Activated T-helper 1 cell treated with anti-CD3 and anti-CD28 coated beads, Interleukin-12 subunit alpha, Interleukin-12 subunit beta, Interleukin-2, Interleukin-4 antibody, amounts not matched to agents 30 ng/mL and 10 ng/mL and 1 ng/mL, durations not matched to agents 14 hours and 24 hours and 36 hours (primary cell): ENCODE data around the gene DNAJB7. TPM values are rescaled to one million over a fixed set of nuclear protein-coding genes. Genes with fewer than 3 reads are reported as not detected.
"Not testable (repeated sequence)": the region's sequence is repeated elsewhere in the genome, so short reads cannot be mapped to it uniquely, and the experiment has no call there.

Source experiments
- DNase-seq: peaks from one replicate; pipeline ENCODE4 v3.0.0; 2021; ENCODE audit warnings: low spot score
- H3K27ac Mint-ChIP-seq: one replicate; pipeline ENCODE4 v1.8.0; 2021; ENCODE audit warnings: mild to moderate bottlenecking, mixed read lengths
- H3K27me3 Mint-ChIP-seq: one replicate; pipeline ENCODE4 v1.8.0; 2022; ENCODE audit warnings: mild to moderate bottlenecking, moderate library complexity, mixed read lengths; ENCODE audit not compliant: insufficient read depth
- H3K36me3 Mint-ChIP-seq: one replicate; pipeline ENCODE4 v1.8.0; 2021; ENCODE audit warnings: low read depth, mixed read lengths
- H3K4me1 Mint-ChIP-seq: one replicate; pipeline ENCODE4 v1.8.0; 2021; ENCODE audit warnings: low read depth, mixed read lengths
- H3K4me3 Mint-ChIP-seq: one replicate; pipeline ENCODE4 v1.8.0; 2021; ENCODE audit warnings: mild to moderate bottlenecking, moderate library complexity, mixed read lengths
- H3K9me3 Mint-ChIP-seq: one replicate; pipeline ENCODE4 v1.8.0; 2021; ENCODE audit warnings: mixed read lengths
- intact Hi-C: fragments of 100-400 bp; cut with micrococcal nuclease; formaldehyde crosslinking; loops from one replicate; pipeline ENCODE4 v1.15.1; 2024
- total RNA-seq: library from RNA; stranded (reverse); gene quantifications from 2 replicates; pipeline ENCODE4 v1.2.3, GENCODE V29; 2022

Gene DNAJB7
- total RNA-seq, result not detected in 2 replicates

DNA sequence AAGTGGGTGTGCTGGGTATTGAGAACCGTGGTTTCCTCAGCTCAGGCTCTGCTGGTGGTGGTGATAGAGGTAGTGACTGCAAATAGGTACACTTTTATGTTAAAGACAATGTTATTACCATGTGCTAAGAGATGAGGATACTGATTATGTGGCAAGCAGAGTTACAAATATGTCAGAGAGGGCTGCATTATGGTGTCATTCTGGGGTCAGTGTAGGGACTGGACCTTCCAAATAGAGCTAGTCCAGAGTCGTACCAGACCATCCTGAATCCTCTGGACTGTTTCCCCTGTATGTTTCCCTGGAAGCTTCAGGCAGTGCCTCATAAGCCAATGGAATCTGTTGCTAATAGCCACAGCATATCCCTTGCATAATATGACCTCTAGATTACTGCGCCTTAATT lies at the start of gene DNAJB7:
Gene DNAJB7, minus strand, starts transcription at position 101 of the 400 bp plus-strand sequence. CDS start 119 bp downstream, outside the sequence.
- no peak within 1 kb of the TSS for H3K27ac Mint-ChIP-seq
- H3K27me3 Mint-ChIP-seq, result no peaks in the 10 kb centered on the region
- no peak for DNase-seq
- intact Hi-C loops, result no loop called here
- no peaks in the 10 kb centered on the region for H3K9me3 Mint-ChIP-seq
- H3K36me3 Mint-ChIP-seq, result peaks cover 7% of the 10 kb centered on the region
- peaks cover 13% of the 10 kb centered on the region for H3K4me1 Mint-ChIP-seq
- H3K4me3 Mint-ChIP-seq, result no peak within 1 kb of the TSS

DNA sequence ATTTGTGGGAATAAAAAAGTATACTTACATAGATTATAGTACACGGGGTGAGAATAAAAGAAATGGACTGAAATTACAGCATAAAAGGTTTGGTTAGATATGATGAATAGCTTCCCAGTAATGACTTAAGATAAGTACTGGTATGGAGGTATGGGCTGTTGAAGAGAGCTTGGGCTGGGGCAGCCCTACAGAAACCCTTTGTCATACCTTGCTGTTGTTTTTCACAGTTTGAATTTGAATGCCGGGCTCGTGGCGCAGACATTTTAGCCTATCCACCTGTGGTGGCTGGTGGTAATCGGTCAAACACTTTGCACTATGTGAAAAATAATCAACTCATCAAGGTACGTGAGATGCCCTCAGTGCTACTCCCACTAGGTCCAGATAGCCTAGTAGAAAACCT lies 47.0 kb upstream of the DNAJB7 start:
- no peaks in the 10 kb centered on the region for H3K9me3 Mint-ChIP-seq
- H3K36me3 Mint-ChIP-seq, result peaks cover 3% of the 10 kb centered on the region
- no peaks in the 10 kb centered on the region for H3K27me3 Mint-ChIP-seq
- DNase-seq, result no peak
- no peak overlapping the region for H3K4me3 Mint-ChIP-seq
- H3K4me1 Mint-ChIP-seq, result no peaks in the 10 kb centered on the region
- no peak overlapping the region for H3K27ac Mint-ChIP-seq
- intact Hi-C loops, result no loop called here

DNA sequence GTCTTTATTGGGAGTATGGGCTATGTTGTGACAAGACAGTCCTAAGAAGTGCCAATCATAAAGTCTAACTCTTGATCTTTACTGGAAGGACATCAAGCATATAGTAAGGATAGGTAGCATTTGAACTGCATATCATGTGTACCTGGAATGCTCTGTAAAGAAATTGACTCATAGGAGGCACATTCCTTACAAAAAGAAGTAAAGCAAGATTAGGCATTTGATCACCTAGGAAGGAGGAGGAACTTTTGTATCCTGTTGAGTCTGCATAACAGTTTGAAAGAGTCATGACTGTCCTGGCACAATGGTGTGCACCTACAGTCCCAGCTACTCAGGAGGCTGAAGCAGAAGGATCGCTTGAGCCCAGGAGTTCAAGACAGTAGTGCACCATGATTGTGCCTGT lies 42.2 kb upstream of the DNAJB7 start:
- no peaks in the 10 kb centered on the region for H3K9me3 Mint-ChIP-seq
- intact Hi-C loops, result no loop called here
- H3K27ac Mint-ChIP-seq, result no peak overlapping the region
- no peak overlapping the region for H3K4me3 Mint-ChIP-seq
- H3K27me3 Mint-ChIP-seq, result no peaks in the 10 kb centered on the region
- H3K4me1 Mint-ChIP-seq, result peaks cover 4% of the 10 kb centered on the region
- no peak for DNase-seq
- peaks cover 3% of the 10 kb centered on the region for H3K36me3 Mint-ChIP-seq

DNA sequence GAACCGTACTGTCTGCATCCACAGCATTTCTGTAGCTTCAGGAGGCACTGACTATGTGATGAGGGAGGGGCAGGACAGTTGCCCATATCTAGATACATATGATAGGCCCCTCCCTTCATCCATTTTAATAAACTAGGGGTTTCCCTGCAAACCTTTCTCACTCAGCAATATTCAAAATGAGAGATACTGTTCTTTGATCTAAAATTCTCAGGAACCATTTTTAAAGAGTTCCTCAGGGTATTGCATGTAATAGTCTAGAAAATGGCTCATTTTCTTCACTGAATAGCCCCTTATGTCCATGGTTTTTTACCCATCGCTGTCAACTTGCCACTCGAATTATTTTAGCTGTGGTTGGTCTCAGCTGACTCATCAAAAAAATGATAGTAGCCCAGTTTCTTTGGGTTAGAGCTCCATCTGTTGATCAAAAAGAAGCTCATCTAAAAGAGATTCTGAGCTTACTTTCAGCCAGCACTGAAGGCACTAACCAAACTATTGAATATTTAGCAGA lies 37.0 kb upstream of the DNAJB7 start:
- Mint-ChIP-seq H3K4me3 (no peak overlapping the region), H3K36me3 (no peaks in the 10 kb centered on the region), H3K27me3 (no peaks in the 10 kb centered on the region), H3K9me3 (no peaks in the 10 kb centered on the region), H3K27ac (no peak overlapping the region), H3K4me1 (peaks cover 10% of the 10 kb centered on the region)
- intact Hi-C loops, result loop anchor here (1.0 to 10.0 kb wide), 8 partner anchors 43 to 462 kb away; partner anchors contain the start of genes SLC25A17 and ST13
- peak; percentile 8 for DNase-seq

DNA sequence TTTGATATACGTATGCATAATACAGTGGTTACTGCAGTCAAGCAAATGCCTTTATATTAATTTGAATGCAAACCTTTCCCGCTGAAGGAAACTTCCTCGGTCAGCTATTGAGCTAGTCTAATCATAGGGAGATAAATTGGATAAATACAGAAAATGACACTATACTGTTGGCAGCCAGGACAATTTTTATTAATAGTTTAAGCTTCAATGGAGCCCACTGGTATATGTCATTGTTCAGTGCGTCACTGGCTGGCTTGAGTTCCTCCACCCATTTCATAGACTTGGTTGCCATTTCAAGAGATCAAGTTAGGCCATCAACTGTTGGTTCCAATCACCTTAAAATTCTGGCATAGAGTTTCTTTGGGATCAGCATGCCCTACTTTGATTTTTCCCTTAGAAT lies 32.5 kb upstream of the DNAJB7 start:
- no peak overlapping the region for H3K4me3 Mint-ChIP-seq
- no peaks in the 10 kb centered on the region for H3K9me3 Mint-ChIP-seq
- H3K4me1 Mint-ChIP-seq, result peaks cover 10% of the 10 kb centered on the region
- H3K27me3 Mint-ChIP-seq, result no peaks in the 10 kb centered on the region
- no peak for DNase-seq
- peaks cover under 1% of the 10 kb centered on the region for H3K36me3 Mint-ChIP-seq
- H3K27ac Mint-ChIP-seq, result no peak overlapping the region
- intact Hi-C loops, result loop anchor here (10.0 kb wide), 2 partner anchors 380 to 430 kb away; no protein-coding TSS in a partner anchor

DNA sequence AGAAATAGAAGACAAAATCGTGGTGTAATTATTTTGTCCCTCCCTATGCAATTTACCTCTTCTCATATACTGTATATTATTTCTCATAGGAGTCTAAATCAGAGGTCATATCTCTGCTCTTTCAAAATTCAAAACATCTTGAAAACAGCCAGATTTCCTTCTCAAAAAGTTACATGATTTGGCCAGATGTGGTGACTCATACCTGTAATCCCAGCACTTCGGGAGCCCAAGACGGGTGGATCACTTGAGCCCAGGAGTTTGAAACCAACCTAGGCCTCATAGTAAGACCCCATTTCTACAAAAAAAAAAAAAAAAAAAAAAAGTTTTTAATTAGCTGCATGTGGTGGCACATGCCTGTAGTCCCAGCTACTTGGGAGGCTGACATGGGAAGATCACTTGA lies 29.0 kb upstream of the DNAJB7 start:
- peaks cover 6% of the 10 kb centered on the region for H3K4me1 Mint-ChIP-seq
- H3K9me3 Mint-ChIP-seq, result no peaks in the 10 kb centered on the region
- peaks cover 8% of the 10 kb centered on the region for H3K36me3 Mint-ChIP-seq
- DNase-seq, result no peak
- H3K27me3 Mint-ChIP-seq, result no peaks in the 10 kb centered on the region
- no peak overlapping the region for H3K27ac Mint-ChIP-seq
- intact Hi-C loops, result loop anchor here (10.0 kb wide), 2 partner anchors 376 to 426 kb away; no protein-coding TSS in a partner anchor
- no peak overlapping the region for H3K4me3 Mint-ChIP-seq

DNA sequence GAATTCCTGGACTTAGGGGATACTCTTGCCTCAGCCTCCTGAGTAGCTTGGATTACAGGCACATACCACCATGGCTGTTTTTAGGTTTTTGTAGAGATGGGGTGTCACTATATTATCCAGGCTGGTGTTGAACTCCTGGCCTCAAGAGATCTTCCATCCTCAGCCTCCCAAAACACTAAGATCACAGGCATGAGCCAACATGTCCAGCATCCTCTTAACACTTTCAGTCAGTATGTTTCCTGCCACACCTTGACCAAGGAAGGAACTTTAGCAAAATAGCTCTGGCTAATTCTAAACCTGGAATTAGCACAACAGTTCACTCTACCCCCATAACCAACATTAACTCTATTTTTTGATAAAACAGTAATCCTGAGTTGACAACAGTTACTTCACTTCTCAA lies 27.2 kb upstream of the DNAJB7 start:
- Mint-ChIP-seq H3K4me3 (no peak overlapping the region), H3K27ac (no peak overlapping the region), H3K27me3 (no peaks in the 10 kb centered on the region), H3K36me3 (peaks cover 8% of the 10 kb centered on the region), H3K4me1 (peaks cover 6% of the 10 kb centered on the region), H3K9me3 (no peaks in the 10 kb centered on the region)
- intact Hi-C loops, result no loop called here
- no peak for DNase-seq

DNA sequence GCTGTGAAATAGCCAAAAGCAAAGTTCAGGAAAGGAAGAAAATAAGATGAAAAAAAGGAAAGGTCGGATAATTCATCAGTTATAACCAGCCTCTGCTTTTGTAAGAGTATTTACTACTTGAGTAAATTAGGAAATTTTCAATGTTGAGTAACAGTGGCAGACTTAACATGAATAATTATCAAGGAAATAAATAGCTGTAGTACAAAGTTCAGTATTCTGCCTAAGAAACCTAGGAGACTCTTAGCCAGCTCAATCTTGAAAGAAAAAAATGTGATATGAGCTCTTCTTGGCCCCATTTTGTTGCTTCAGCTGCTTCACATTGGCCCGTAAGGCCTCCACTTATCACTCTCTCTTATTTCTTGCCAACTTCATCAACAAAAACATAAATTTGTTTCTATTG lies 17.0 kb upstream of the DNAJB7 start:
- Mint-ChIP-seq H3K27me3 (no peaks in the 10 kb centered on the region), H3K4me1 (no peaks in the 10 kb centered on the region), H3K27ac (no peak overlapping the region), H3K36me3 (peaks cover 6% of the 10 kb centered on the region), H3K4me3 (no peak overlapping the region), H3K9me3 (no peaks in the 10 kb centered on the region)
- intact Hi-C loops, result no loop called here
- no peak for DNase-seq

DNA sequence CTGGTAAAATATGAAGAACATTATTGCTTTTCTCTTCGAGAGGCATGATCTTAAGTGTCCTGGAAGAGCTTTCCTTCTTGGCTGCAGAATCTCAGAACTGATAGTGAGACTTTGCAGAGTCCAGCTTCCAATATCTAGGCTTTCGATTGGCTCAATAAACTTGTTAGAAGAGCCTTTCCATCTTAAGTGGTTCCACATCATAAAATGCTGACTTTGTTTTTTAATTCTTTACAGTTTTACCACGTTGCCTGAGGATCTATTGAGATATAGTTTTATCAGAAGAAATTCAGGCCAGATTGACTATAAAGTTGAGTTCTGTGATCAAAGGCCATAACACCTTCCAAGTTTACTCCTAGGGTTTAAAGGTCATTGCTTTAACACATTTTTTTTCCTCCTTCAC lies 15.6 kb upstream of the DNAJB7 start:
- intact Hi-C loops, result no loop called here
- Mint-ChIP-seq H3K36me3 (peaks cover 6% of the 10 kb centered on the region), H3K27ac (no peak overlapping the region), H3K4me3 (no peak overlapping the region), H3K27me3 (no peaks in the 10 kb centered on the region), H3K4me1 (no peaks in the 10 kb centered on the region), H3K9me3 (no peaks in the 10 kb centered on the region)
- DNase-seq, result no peak

DNA sequence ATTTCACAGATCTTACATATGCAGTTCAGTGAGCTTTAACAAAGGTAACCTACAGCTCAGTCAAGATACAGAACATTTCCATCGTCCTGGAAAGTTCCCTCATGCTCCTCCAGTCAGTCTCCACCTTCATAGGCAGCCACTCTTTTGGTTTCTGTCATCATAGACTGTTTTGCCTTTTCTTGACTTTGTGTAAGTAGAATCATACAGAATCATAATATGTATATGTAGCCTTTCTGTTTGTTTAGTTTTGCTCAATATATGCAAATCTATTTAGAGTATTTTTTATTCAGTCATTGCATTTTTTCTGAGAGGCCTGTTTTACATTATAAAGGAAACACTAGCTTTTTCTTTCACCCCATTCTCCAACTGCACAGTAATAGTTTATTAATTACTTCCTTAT lies 15.0 kb upstream of the DNAJB7 start:
- no peaks in the 10 kb centered on the region for H3K9me3 Mint-ChIP-seq
- H3K4me3 Mint-ChIP-seq, result no peak overlapping the region
- no peak for DNase-seq
- H3K36me3 Mint-ChIP-seq, result peaks cover 4% of the 10 kb centered on the region
- no peaks in the 10 kb centered on the region for H3K27me3 Mint-ChIP-seq
- intact Hi-C loops, result no loop called here
- H3K4me1 Mint-ChIP-seq, result no peaks in the 10 kb centered on the region
- no peak overlapping the region for H3K27ac Mint-ChIP-seq

DNA sequence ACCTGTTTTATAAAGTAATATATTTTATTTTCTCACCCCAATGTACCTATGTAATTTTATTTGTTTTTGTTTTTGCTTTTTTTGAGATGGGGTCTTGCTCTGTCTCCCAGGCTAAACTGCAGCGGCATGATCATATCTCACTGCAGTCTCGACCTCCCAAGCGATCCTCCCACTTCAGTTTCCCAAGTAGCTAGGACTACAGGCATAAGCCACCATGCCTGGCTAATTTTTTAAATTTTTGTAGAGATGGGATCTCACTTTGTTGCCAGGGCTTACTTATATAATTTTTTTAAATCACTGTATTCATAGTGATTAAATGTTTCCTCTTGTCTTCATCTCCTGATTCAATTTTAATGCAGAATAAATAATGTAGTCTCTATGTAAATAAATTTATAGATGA lies 13.2 kb upstream of the DNAJB7 start:
- no peak for DNase-seq
- Mint-ChIP-seq H3K4me1 (no peaks in the 10 kb centered on the region), H3K36me3 (no peaks in the 10 kb centered on the region), H3K4me3 (no peak overlapping the region), H3K9me3 (no peaks in the 10 kb centered on the region), H3K27me3 (no peaks in the 10 kb centered on the region), H3K27ac (no peak overlapping the region)
- intact Hi-C loops, result no loop called here

DNA sequence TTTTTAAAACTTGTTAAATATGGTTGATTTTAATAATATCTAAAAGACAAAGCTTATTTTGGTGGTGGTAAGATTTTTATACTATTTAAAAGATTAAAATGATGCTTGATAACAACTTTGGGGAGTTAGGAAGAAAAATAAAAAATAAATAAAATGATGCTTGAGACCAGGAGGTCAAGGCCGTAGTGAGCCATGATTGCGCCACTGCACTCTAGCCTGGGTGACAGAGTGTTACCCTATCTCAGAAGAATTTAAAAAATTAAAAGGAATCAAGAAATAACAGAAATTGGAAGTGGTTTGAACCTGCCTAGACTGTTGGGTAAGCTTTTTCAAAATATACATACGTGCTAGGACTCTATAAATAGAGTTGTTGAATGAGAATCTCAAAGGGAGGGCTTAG lies 12.1 kb upstream of the DNAJB7 start:
- DNase-seq, result no peak
- H3K36me3 Mint-ChIP-seq, result no peaks in the 10 kb centered on the region
- no peak overlapping the region for H3K27ac Mint-ChIP-seq
- intact Hi-C loops, result no loop called here
- H3K9me3 Mint-ChIP-seq, result no peaks in the 10 kb centered on the region
- no peaks in the 10 kb centered on the region for H3K27me3 Mint-ChIP-seq
- no peak overlapping the region for H3K4me3 Mint-ChIP-seq
- H3K4me1 Mint-ChIP-seq, result no peaks in the 10 kb centered on the region

DNA sequence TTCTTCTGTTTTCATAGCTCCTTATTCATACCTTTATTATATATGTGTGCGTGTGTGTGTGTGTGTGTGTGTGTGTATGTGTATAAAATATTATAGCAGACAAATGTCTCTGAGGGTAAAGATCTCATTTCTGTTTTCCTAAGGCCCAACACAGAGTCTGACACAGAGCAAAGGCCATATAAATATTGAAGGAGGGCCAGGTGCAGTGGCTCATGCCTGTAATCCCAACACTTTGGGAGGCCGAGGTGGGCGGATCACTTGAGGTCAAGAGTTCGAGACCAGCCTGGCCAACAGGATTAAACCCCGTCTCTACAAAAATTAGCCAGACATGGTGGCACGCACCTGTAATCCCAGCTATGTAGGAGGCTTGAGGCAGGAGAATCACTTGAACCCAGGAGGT lies 6.5 kb upstream of the DNAJB7 start:
- H3K27me3 Mint-ChIP-seq, intact Hi-C loops, H3K4me1 Mint-ChIP-seq, H3K4me3 Mint-ChIP-seq, H3K9me3 Mint-ChIP-seq, DNase-seq, H3K36me3 Mint-ChIP-seq, H3K27ac Mint-ChIP-seq: not testable (repeated sequence)

DNA sequence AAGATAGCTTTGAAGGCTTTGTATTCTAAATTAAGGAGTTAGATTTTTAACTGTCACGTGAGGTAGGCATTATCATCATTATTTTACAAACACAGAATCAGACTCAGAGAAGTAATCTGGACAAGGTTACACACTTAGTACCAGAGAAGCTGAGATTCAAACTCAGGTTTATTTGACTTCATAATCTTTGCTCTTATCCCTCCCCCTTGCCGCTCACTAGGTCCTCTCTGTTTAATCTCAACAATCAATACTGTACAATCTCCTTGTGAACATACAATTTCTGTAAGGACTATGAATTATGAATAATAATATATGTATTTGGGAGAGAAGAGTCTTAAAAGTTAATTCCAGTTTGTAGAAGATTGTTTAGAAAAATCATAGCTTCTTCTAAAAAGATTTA lies 5.2 kb upstream of the DNAJB7 start:
- intact Hi-C loops, result no loop called here
- H3K4me1 Mint-ChIP-seq, result peaks cover 9% of the 10 kb centered on the region
- H3K27me3 Mint-ChIP-seq, result no peaks in the 10 kb centered on the region
- DNase-seq, result no peak
- H3K36me3 Mint-ChIP-seq, result peaks cover 1% of the 10 kb centered on the region
- H3K27ac Mint-ChIP-seq, result peak overlapping the region; percentile 0
- no peaks in the 10 kb centered on the region for H3K9me3 Mint-ChIP-seq
- H3K4me3 Mint-ChIP-seq, result no peak overlapping the region
